Ishikawa (cell line): Measurements from ENCODE around the gene HMBS.

ENCODE experiments used
- CREB1 ChIP-seq: IDR thresholded peaks from 2 replicates; pipeline ENCODE4 v1.6.1; 2012; ENCODE audit warnings: low read depth
- EGR1 ChIP-seq: IDR thresholded peaks from 2 replicates; pipeline ENCODE4 v1.6.1; 2012
- EP300 ChIP-seq: IDR thresholded peaks from 2 replicates; pipeline ENCODE4 v1.6.1; 2012; ENCODE audit warnings: borderline replicate concordance
- REST ChIP-seq: IDR thresholded peaks from 2 replicates; pipeline ENCODE4 v1.6.1; 2012; ENCODE audit warnings: low read depth, mild to moderate bottlenecking
- YY1 ChIP-seq: IDR thresholded peaks from 2 replicates; pipeline ENCODE4 v1.6.1; 2012; ENCODE audit warnings: low read depth
- TF ChIP-seq, protein P1 (sequence below): IDR thresholded peaks from 2 replicates; pipeline ENCODE4 v1.6.1; 2012

- TF ChIP-seq REST: no peak
- no peak for TF ChIP-seq EP300
- TF ChIP-seq CREB1: no peak
- TF ChIP-seq, protein P1, sequence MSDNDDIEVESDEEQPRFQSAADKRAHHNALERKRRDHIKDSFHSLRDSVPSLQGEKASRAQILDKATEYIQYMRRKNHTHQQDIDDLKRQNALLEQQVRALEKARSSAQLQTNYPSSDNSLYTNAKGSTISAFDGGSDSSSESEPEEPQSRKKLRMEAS: no peak
- no peak for TF ChIP-seq EGR1
- no peak for TF ChIP-seq YY1
Measured at GRCh38 chr11:119134389-119134978, 49.8 kb downstream of the HMBS start.
